Colonic mucosa (tissue), 4 donors: ENCODE results near the gene NFKBIB. TPM values are rescaled to one million over a fixed set of nuclear protein-coding genes. Genes with fewer than 3 reads are reported as not detected.

Experiments
- DNase-seq: peaks from one replicate; pipeline ENCODE4 v3.0.0-alpha.2; 2020
- H3K27ac ChIP-seq: fragments of 200-600 bp; one replicate; pipeline ENCODE4 v1.8.0; 2021
- H3K27me3 ChIP-seq: fragments of 200-600 bp; one replicate; pipeline ENCODE4 v1.8.0; 2021
- H3K36me3 ChIP-seq: fragments of 200-600 bp; one replicate; pipeline ENCODE4 v1.8.0; 2021
- H3K4me1 ChIP-seq: fragments of 200-600 bp; one replicate; pipeline ENCODE4 v1.8.0; 2021; ENCODE audit warnings: mild to moderate bottlenecking
- H3K4me3 ChIP-seq: fragments of 200-600 bp; one replicate; pipeline ENCODE4 v1.8.0; 2021
- H3K9ac ChIP-seq, 2 donors: one replicate each; pipeline ENCODE4 v1.7.0; 2013; ENCODE audit warnings: control low read depth in 2 of 2, low read depth in 2 of 2, low read length in 2 of 2
- H3K9me3 ChIP-seq: fragments of 200-600 bp; one replicate; pipeline ENCODE4 v1.8.0; 2021
- intact Hi-C: fragments of 100-400 bp; cut with DNase I; formaldehyde crosslinking; loops from one replicate; pipeline ENCODE4 v1.14.1; 2022
- total RNA-seq, 2 donors: library from RNA; stranded (reverse); fragmentation: NEBNext Ultra II Directional in 1 of 2; extraction: Animal tissue kit (Norgen Biotek cat#: 25700) in 1 of 2; gene quantifications; one replicate each; pipeline ENCODE4 v1.2.1, GENCODE V29; 2021
- TF ChIP-seq, protein P1 (sequence below): fragments of 200-600 bp; IDR thresholded peaks from one replicate; pipeline ENCODE4 v1.8.0; 2022; ENCODE audit warnings: antibody characterized with exemption, mild to moderate bottlenecking
- donor health status: healthy.
- donor health status: DM: no; HTN: no; CAD: no.
- donor health status: DM: no; HTN: no; CAD: no.

The NFKBIB gene
- total RNA-seq, 2 donors from 2014 or later: 40.7 to 52.4 TPM

GRCh38 chr19:38958301-38958700 is 58.5 kb downstream of the NFKBIB start:
- intact Hi-C loops: loop anchor here (10.0 kb wide), 1 partner anchor 414 kb away; no protein-coding TSS in a partner anchor
- Histone ChIP-seq H3K9me3 (no peaks in the 10 kb centered on the region), H3K27ac (no peak overlapping the region), H3K27me3 (no peaks in the 10 kb centered on the region), H3K4me1 (no peaks in the 10 kb centered on the region), H3K36me3 (no peaks in the 10 kb centered on the region), H3K9ac (no peak overlapping the region), H3K4me3 (no peak overlapping the region)
- TF ChIP-seq, protein P1, sequence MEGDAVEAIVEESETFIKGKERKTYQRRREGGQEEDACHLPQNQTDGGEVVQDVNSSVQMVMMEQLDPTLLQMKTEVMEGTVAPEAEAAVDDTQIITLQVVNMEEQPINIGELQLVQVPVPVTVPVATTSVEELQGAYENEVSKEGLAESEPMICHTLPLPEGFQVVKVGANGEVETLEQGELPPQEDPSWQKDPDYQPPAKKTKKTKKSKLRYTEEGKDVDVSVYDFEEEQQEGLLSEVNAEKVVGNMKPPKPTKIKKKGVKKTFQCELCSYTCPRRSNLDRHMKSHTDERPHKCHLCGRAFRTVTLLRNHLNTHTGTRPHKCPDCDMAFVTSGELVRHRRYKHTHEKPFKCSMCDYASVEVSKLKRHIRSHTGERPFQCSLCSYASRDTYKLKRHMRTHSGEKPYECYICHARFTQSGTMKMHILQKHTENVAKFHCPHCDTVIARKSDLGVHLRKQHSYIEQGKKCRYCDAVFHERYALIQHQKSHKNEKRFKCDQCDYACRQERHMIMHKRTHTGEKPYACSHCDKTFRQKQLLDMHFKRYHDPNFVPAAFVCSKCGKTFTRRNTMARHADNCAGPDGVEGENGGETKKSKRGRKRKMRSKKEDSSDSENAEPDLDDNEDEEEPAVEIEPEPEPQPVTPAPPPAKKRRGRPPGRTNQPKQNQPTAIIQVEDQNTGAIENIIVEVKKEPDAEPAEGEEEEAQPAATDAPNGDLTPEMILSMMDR: no peak
- no peak for DNase-seq

Other genes starting within 250 kb of the NFKBIB start
- 1 to 10 TPM; 5.2 to 5.7 TPM for gene CAPN12, start 155.5 kb upstream of the NFKBIB start, total RNA-seq
- not detected for gene LGALS7, start 126.5 kb upstream of the NFKBIB start, total RNA-seq
- gene LGALS7B, start 110.8 kb upstream of the NFKBIB start, total RNA-seq: not detected
- gene LGALS4, start 87.0 kb upstream of the NFKBIB start, total RNA-seq: 1,000 to 10,000 TPM; 6,357 to 8,309 TPM
- 100 to 1,000 TPM; 264 to 335 TPM for gene ECH1, start 68.2 kb upstream of the NFKBIB start, total RNA-seq
- gene HNRNPL, start 50.0 kb upstream of the NFKBIB start, total RNA-seq: 100 to 1,000 TPM; 305 to 418 TPM
- gene RINL, start 21.7 kb upstream of the NFKBIB start, total RNA-seq: 1 to 10 TPM; 3.6 to 5.1 TPM
- gene SIRT2, start 351 bp upstream of the NFKBIB start, total RNA-seq: 10 to 100 TPM; 28.0 to 32.9 TPM
- not detected for gene CCER2, start 12.2 kb downstream of the NFKBIB start, total RNA-seq
- 10 to 100 TPM; 27.2 to 37.2 TPM for gene SARS2, start 30.8 kb downstream of the NFKBIB start, total RNA-seq
- gene MRPS12, start 31.0 kb downstream of the NFKBIB start, total RNA-seq: 100 to 1,000 TPM in 1 of 2 donors, 10 to 100 TPM in 1; 38.0 to 107 TPM
- gene FBXO17, start 75.8 kb downstream of the NFKBIB start, total RNA-seq: 1 to 10 TPM; 1.7 to 1.9 TPM
- 1 to 10 TPM; 1.1 to 2.4 TPM for gene FBXO27, start 132.6 kb downstream of the NFKBIB start, total RNA-seq
- not detected for gene ACP7, start 184.4 kb downstream of the NFKBIB start, total RNA-seq
- 100 to 1,000 TPM in 1 of 2 donors, 10 to 100 TPM in 1; 85.5 to 127 TPM for gene PAK4, start 225.8 kb downstream of the NFKBIB start, total RNA-seq